Skeletal muscle tissue (tissue), 4 donors: Measurements from ENCODE around the gene ZNF124. TPM values are rescaled to one million over a fixed set of nuclear protein-coding genes. Genes with fewer than 3 reads are reported as not detected.
A peak's percentile ranks its signal among the peaks of the same experiment; 100 is the strongest.

Experiments used
- H3K27ac ChIP-seq: one replicate; pipeline ENCODE4 v1.7.0; 2013; ENCODE audit warnings: mild to moderate bottlenecking, low read depth, low read length, inconsistent platforms
- H3K27me3 ChIP-seq, 3 donors: one replicate each; pipeline ENCODE4 v1.7.0; 2013; ENCODE audit warnings: low read length in 3 of 3; ENCODE audit not compliant: control insufficient read depth in 3 of 3, insufficient read depth in 3 of 3
- H3K36me3 ChIP-seq, 3 donors: one replicate each; pipeline ENCODE4 v1.7.0; 2013; ENCODE audit warnings: low read length in 3 of 3; ENCODE audit not compliant: control insufficient read depth in 3 of 3, insufficient read depth in 3 of 3
- H3K4me1 ChIP-seq, 3 donors: one replicate each; pipeline ENCODE4 v1.7.0; 2013; ENCODE audit warnings: low read length in 3 of 3, mild to moderate bottlenecking in 3 of 3; ENCODE audit not compliant: control insufficient read depth in 3 of 3, insufficient read depth in 3 of 3
- H3K4me3 ChIP-seq, 3 donors: one replicate each; pipeline ENCODE4 v1.7.0; 2013; ENCODE audit warnings: low read length in 3 of 3
- H3K9ac ChIP-seq, 3 donors: one replicate each; pipeline ENCODE4 v1.7.0; 2013; ENCODE audit warnings: low read length in 3 of 3, mild to moderate bottlenecking in 3 of 3, moderate library complexity in 2 of 3, low read depth in 1 of 3
- H3K9me3 ChIP-seq, 3 donors: one replicate each; pipeline ENCODE4 v1.7.0; 2013; ENCODE audit warnings: low read length in 3 of 3; ENCODE audit not compliant: control insufficient read depth in 3 of 3
- total RNA-seq: library from RNA; depleted of rRNA; stranded (reverse); fragments of >200 nt; gene quantifications from one replicate; pipeline ENCODE4 v1.2.3, GENCODE V29; 2014
- donor health status: Osteomylitis.

The ZNF124 gene
- total RNA-seq, 1 donor from 2014 or later, result 147 TPM

DNA sequence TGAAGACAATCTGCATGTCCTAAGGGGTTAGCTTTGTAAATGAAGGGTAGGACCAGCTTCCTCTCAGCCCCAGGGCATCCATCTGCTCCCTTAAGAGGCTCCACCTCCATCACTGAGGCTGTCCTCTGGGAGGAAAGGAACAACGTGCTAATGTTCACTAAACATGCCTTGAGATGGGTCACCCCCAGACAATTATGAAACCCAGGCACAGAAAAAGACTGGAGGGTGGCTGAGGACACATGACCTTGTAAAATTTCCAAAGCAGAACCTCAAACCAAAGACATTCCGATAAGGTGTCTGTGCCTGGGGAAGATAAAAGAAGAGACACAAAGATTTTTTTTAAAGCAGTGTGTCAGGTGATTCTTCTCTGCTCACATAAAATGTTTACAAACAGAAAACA is 37.6 kb upstream of the ZNF124 start:
- H3K27me3 ChIP-seq, result no peaks in the 10 kb centered on the region
- no peaks in the 10 kb centered on the region for H3K9me3 ChIP-seq
- peak overlapping the region in 2 of 3 donors; percentile 86 to 91 for H3K4me3 ChIP-seq
- peak overlapping the region in 2 of 3 donors; percentile 3 to 96 for H3K9ac ChIP-seq
- H3K36me3 ChIP-seq, result peaks cover 2 to 7% (median 3%) of the 10 kb centered on the region in 3 donors
- peaks cover 6 to 14% (median 12%) of the 10 kb centered on the region in 3 donors for H3K4me1 ChIP-seq
- no peak overlapping the region for H3K27ac ChIP-seq

DNA sequence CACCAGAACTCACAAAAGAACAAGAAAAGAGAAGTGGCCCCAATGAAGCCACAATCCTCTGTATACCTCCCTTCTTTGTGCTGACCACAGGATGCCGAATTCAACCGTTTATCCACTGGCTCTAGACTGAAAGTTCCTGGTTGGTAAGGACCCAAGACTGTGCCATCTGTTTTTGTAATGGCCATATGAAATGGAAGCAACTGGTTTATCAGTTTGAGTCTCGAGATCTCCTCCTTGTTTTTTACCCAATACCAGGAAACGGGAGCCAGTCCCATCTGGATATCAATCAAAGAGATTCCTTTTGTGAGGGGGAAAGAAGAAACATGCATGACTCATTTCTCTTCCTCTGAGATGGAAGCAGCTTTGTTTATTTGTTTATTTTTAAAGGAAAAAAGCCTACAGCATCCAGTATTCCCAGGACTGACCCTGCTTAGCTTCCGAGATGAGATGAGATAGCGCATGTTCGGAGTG is 32.4 kb upstream of the ZNF124 start:
- H3K4me3 ChIP-seq, result no peak overlapping the region
- no peaks in the 10 kb centered on the region for H3K9me3 ChIP-seq
- no peak overlapping the region for H3K27ac ChIP-seq
- H3K9ac ChIP-seq, result no peak overlapping the region
- H3K27me3 ChIP-seq, result no peaks in the 10 kb centered on the region
- peaks cover 5 to 17% (median 14%) of the 10 kb centered on the region in 3 donors for H3K36me3 ChIP-seq
- H3K4me1 ChIP-seq, result peaks cover 0 to 5% (median 3%) of the 10 kb centered on the region in 3 donors

DNA sequence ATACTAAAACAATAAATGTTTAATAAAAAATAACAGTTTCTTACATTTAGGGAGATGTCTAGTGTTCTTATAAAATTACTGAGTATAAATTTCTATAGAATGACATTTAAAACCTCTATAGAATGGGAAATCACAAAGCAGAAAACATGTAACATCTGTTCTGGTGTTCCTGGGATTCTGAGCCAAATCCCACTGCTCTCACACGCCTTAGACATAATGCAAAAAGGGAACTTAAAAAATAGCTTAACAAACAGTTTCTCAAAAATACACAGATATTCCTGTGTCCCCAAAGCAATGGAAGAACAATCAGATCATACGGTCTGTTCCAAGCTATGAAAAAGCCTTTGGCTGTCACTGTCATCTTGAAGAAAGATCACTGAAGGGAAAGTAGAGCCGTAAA is 27.0 kb upstream of the ZNF124 start:
- Histone ChIP-seq H3K4me1 (no peaks in the 10 kb centered on the region), H3K9me3 (peaks cover 0 to 4% (median 0%) of the 10 kb centered on the region in 3 donors), H3K9ac (no peak overlapping the region), H3K36me3 (peaks cover 8 to 37% (median 35%) of the 10 kb centered on the region in 3 donors), H3K4me3 (no peak overlapping the region), H3K27ac (no peak overlapping the region), H3K27me3 (no peaks in the 10 kb centered on the region)

DNA sequence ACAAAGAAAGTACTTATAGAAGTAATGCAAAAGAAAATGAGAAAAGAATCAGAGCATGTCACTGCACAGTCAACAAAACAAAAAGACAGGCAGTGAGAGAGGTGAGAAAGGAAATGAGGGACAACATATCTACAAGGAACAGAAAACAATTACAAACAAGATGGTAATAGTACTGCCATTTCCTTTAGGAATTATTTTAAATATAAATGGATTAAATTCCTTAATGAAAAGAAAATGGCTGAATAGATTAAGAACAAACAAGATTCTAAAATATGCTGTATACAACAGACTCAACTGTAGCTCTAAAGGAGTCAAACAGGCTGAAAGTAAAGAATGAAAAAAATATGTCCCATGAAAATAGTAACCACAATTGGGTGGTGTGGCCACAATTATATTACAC is 22.1 kb upstream of the ZNF124 start:
- H3K9ac ChIP-seq, result no peak overlapping the region
- peak overlapping the region in 1 of 3 donors; percentile 14 for H3K4me3 ChIP-seq
- no peak overlapping the region for H3K27ac ChIP-seq
- H3K9me3 ChIP-seq, result peaks cover 4 to 30% (median 5%) of the 10 kb centered on the region in 3 donors
- no peaks in the 10 kb centered on the region for H3K27me3 ChIP-seq
- H3K36me3 ChIP-seq, result peaks cover 11 to 49% (median 45%) of the 10 kb centered on the region in 3 donors
- H3K4me1 ChIP-seq, result no peaks in the 10 kb centered on the region

DNA sequence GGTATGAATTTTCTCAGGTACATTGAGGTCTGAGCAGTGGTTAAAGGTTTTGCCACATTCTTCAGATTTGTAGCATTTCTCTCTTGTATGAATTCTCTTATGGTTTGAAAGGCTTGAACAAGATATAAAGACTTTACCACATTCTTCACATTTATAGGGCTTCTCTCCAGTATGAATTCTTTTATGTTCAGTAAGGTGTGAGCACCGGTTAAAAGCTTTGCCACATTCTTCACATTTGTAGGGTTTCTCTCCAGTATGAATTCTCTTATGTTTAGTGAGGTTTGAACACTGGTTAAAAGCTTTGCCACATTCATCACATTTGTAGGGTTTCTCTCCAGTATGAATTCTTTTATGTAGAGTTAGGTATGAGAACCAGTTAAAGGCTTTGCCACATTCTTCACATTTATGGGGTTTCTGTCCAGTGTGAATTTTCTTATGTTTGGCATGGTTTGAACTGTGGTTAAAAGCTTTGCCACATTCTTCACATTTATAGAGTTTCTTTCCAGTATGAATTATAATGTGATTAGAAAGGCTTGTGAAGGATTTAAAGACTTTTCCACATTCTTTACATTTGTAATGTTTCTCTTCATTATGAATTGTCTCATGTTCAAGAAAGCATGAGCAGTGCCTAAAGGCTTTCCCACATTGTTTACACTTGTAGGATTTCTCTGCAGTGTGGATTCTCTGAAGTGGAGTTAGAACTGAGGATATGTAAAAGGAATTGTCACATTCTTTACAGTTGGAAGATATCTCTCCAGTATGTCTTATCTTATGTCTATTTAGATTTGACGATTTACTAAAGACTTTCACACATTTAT is 18.4 kb upstream of the ZNF124 start:
- Histone ChIP-seq H3K27ac (no peak overlapping the region), H3K36me3 (peaks cover 5 to 29% (median 26%) of the 10 kb centered on the region in 3 donors), H3K9me3 (peaks cover 4 to 30% (median 5%) of the 10 kb centered on the region in 3 donors), H3K4me3 (peak overlapping the region in 1 of 3 donors; percentile 31), H3K4me1 (no peaks in the 10 kb centered on the region), H3K27me3 (no peaks in the 10 kb centered on the region), H3K9ac (no peak overlapping the region)

DNA sequence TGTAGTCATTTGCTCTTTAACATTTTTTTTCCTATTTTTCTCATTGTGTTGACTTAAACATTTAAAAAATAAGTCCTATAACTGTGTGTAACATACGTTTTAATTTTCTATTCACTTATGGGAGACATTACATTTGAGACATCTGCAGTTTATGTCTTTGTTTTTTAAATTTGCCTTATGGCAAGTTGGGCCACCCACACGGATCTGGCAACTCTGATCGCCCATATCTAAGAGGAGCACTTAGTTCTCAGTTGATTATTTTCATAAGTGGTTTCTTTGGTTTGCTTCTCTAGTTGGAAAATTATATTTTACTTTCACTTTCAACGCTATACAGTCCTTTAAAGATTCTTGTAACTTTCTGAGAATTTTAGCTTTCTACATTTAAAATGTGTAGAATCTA is 13.8 kb upstream of the ZNF124 start:
- Histone ChIP-seq H3K4me1 (no peaks in the 10 kb centered on the region), H3K36me3 (peaks cover 4 to 10% (median 8%) of the 10 kb centered on the region in 3 donors), H3K9me3 (peaks cover 4 to 12% (median 11%) of the 10 kb centered on the region in 3 donors), H3K4me3 (no peak overlapping the region), H3K27ac (no peak overlapping the region), H3K9ac (no peak overlapping the region), H3K27me3 (no peaks in the 10 kb centered on the region)

DNA sequence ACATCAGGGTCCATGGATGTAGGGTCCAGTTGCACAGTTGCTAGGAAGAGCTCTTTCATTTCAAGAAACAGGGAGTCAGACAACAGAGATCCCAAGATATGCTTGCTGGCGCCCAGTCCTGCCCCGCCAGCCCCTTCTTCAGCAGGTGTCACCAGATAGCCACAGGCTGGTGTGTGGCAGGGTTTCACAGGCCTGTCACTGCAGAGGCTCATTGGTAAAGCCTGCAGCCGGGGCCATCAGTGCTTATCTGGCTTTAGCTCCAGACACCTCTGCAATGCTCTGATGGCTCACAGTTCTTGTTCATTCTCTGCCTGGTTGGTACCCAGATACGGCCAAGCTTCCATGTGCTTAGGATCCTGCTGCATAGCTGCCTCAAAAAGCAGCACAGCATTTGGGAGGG is 12.4 kb upstream of the ZNF124 start:
- no peaks in the 10 kb centered on the region for H3K4me1 ChIP-seq
- H3K27me3 ChIP-seq, result no peaks in the 10 kb centered on the region
- no peak overlapping the region for H3K4me3 ChIP-seq
- peaks cover 0 to 7% (median 2%) of the 10 kb centered on the region in 3 donors for H3K9me3 ChIP-seq
- H3K9ac ChIP-seq, result no peak overlapping the region
- no peak overlapping the region for H3K27ac ChIP-seq
- no peaks in the 10 kb centered on the region for H3K36me3 ChIP-seq

DNA sequence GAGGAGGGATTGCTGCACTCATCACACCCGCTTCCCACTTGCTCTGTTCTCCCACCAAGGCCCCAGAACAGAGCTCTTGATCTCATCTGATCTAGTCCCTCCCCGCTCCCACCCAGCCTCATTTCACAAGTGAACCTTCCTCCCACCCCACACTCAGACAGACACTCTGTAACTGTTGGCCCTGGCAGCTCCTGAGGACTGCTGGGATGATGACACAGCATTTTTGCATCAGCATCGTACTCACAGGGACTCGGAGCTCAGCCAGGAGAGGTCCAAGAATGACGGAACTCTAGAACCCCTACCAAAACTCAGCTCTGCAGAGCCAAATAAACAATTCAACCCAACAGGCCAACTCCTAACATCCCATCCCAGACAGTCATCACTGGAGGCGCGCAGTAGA is 11.2 kb upstream of the ZNF124 start:
- Histone ChIP-seq H3K27ac (no peak overlapping the region), H3K9me3 (peaks cover 0 to 7% (median 2%) of the 10 kb centered on the region in 3 donors), H3K36me3 (no peaks in the 10 kb centered on the region), H3K4me1 (no peaks in the 10 kb centered on the region), H3K27me3 (no peaks in the 10 kb centered on the region), H3K4me3 (no peak overlapping the region), H3K9ac (no peak overlapping the region)

DNA sequence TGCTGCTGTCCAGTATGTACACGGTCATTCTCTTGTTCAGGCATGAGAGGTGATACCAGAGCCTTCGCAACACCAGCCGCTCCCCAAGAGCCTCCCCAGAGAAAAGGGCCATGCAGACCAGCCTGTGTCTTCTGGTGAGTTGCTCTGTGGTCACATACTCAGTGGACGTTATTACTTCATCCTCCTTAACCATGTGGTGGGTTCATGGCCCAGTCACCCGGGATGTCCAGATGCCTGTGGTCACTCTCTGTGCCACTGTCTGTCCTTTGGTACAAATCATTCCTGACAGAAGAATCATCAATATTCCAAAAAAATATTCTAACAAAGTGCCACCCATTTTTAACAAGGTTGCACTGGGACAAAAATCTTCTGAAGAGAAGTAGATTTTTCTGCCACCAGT is 8.8 kb upstream of the ZNF124 start:
- Histone ChIP-seq H3K4me1 (no peaks in the 10 kb centered on the region), H3K27me3 (no peaks in the 10 kb centered on the region), H3K9ac (no peak overlapping the region), H3K27ac (no peak overlapping the region), H3K4me3 (no peak overlapping the region), H3K9me3 (peaks cover 0 to 7% (median 2%) of the 10 kb centered on the region in 3 donors), H3K36me3 (no peaks in the 10 kb centered on the region)

DNA sequence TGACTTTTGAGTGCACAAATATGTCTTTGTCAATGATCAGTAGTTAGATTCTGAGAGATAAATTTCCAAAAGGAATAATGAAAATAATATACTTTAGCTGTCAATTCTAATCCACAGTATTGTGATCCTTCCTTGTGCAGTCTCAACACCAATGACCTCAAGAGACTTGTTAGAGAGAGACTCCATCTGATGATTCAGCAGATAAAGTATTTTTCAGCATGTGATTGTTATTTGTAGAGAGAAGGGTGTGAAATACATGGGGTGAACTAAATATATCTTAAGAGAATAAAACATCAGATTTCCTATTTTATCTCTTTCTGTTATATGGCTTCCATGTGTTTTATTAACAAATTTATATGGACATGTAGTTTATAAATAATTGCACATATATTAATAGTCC is 5.9 kb upstream of the ZNF124 start:
- no peak overlapping the region for H3K4me3 ChIP-seq
- H3K9ac ChIP-seq, result no peak overlapping the region
- no peaks in the 10 kb centered on the region for H3K27me3 ChIP-seq
- no peaks in the 10 kb centered on the region for H3K9me3 ChIP-seq
- no peaks in the 10 kb centered on the region for H3K36me3 ChIP-seq
- H3K27ac ChIP-seq, result no peak overlapping the region
- H3K4me1 ChIP-seq, result no peaks in the 10 kb centered on the region
